Activated T-helper 2 cell treated with anti-CD3 and anti-CD28 coated beads, Interferon-gamma antibody, Interleukin-2, Interleukin-4, amounts not matched to agents 10 μg/mL and 5 μg/mL and 100 μg/mL, durations not matched to agents 14 hours and 24 hours and 36 hours (primary cell): Measurements from ENCODE around the gene HBD. TPM values are rescaled to one million over a fixed set of nuclear protein-coding genes. Genes with fewer than 3 reads are reported as not detected.

Source experiments
- DNase-seq: peaks from one replicate; pipeline ENCODE4 v3.0.0; 2021; ENCODE audit warnings: low spot score
- H3K27ac Mint-ChIP-seq: one replicate; pipeline ENCODE4 v1.8.0; 2021; ENCODE audit warnings: mixed read lengths
- H3K27me3 Mint-ChIP-seq: one replicate; pipeline ENCODE4 v1.8.0; 2021; ENCODE audit warnings: low read depth, mixed read lengths
- H3K36me3 Mint-ChIP-seq: one replicate; pipeline ENCODE4 v1.8.0; 2021; ENCODE audit warnings: low read depth, mixed read lengths
- H3K4me1 Mint-ChIP-seq: one replicate; pipeline ENCODE4 v1.8.0; 2021; ENCODE audit warnings: low read depth, mixed read lengths
- H3K4me3 Mint-ChIP-seq: one replicate; pipeline ENCODE4 v1.8.0; 2021; ENCODE audit warnings: low read depth, mild to moderate bottlenecking, moderate library complexity, mixed read lengths
- H3K9me3 Mint-ChIP-seq: one replicate; pipeline ENCODE4 v1.8.0; 2021; ENCODE audit warnings: mixed read lengths
- intact Hi-C: fragments of 100-400 bp; cut with micrococcal nuclease; formaldehyde crosslinking; loops from one replicate; pipeline ENCODE4 v1.15.1; 2023
- total RNA-seq: library from RNA; stranded (reverse); gene quantifications from 2 replicates; pipeline ENCODE4 v1.2.3, GENCODE V29; 2022

The HBD gene
- total RNA-seq, 1 donor from 2014 or later = not detected

- Mint-ChIP-seq H3K4me1 (no peaks in the 10 kb centered on the region), H3K27ac (no peak overlapping the region), H3K9me3 (peaks cover 2% of the 10 kb centered on the region), H3K27me3 (no peaks in the 10 kb centered on the region), H3K4me3 (no peak overlapping the region), H3K36me3 (no peaks in the 10 kb centered on the region)
- DNase-seq = no peak
- intact Hi-C loops = no loop called here
Observed at GRCh38 chr11:5192738-5193137, 41.5 kb downstream of the HBD start.

GRCh38 chr11:5188201-5188600 lies 46.1 kb downstream of the HBD start:
- Mint-ChIP-seq H3K4me1 (no peaks in the 10 kb centered on the region), H3K36me3 (no peaks in the 10 kb centered on the region), H3K4me3 (no peak overlapping the region), H3K9me3 (no peaks in the 10 kb centered on the region), H3K27ac (no peak overlapping the region), H3K27me3 (no peaks in the 10 kb centered on the region)
- no peak for DNase-seq
- intact Hi-C loops = no loop called here

Other genes starting within 250 kb of the HBD start
- gene OR51L1, start 239.6 kb downstream of the HBD start, total RNA-seq = not detected in 2 replicates
- not detected in 2 replicates for gene OR52J3, start 188.0 kb downstream of the HBD start, total RNA-seq
- not detected in 2 replicates for gene OR52E2, start 174.9 kb downstream of the HBD start, total RNA-seq
- gene OR52E1, start 164.9 kb downstream of the HBD start, total RNA-seq = not detected in 2 replicates
- not detected in 2 replicates for gene OR52A5, start 96.1 kb downstream of the HBD start, total RNA-seq
- gene OR52A1, start 79.7 kb downstream of the HBD start, total RNA-seq = not detected in 2 replicates
- gene OR51V1, start 33.8 kb downstream of the HBD start, total RNA-seq = not detected in 2 replicates
- gene HBB, start 7.4 kb downstream of the HBD start, total RNA-seq = not detected in 2 replicates
- not detected in 2 replicates for gene HBG1, start 15.4 kb upstream of the HBD start, total RNA-seq
- not detected in 2 replicates for gene HBG2, start 20.3 kb upstream of the HBD start, total RNA-seq
- not detected in 2 replicates for gene HBE1, start 35.5 kb upstream of the HBD start, total RNA-seq
- gene OR51B4, start 67.5 kb upstream of the HBD start, total RNA-seq = not detected in 2 replicates
- gene OR51B2, start 89.8 kb upstream of the HBD start, total RNA-seq = not detected in 2 replicates
- gene OR51B5, start 109.0 kb upstream of the HBD start, total RNA-seq = not detected in 2 replicates
- gene OR51B6, start 117.0 kb upstream of the HBD start, total RNA-seq = not detected in 2 replicates
- not detected in 2 replicates for gene OR51M1, start 149.3 kb upstream of the HBD start, total RNA-seq
- gene OR51Q1, start 187.6 kb upstream of the HBD start, total RNA-seq = not detected in 2 replicates
- not detected in 2 replicates for gene OR51I1, start 207.0 kb upstream of the HBD start, total RNA-seq
- gene OR51I2, start 214.8 kb upstream of the HBD start, total RNA-seq = not detected in 2 replicates